ENCODE results near the gene CENPP.

CENPP gene

GRCh38 chr9:92639791-92640271, 314.1 kb downstream of the CENPP start:
- DNase-seq (ENCODE audit: low read depth) = no peak

- DNase-seq (ENCODE audit: low read depth) = no peak
Measured at GRCh38 chr9:92640398-92641091, 314.8 kb downstream of the CENPP start.

- DNase-seq (ENCODE audit: low read depth) = no peak
Measured at GRCh38 chr9:92641092-92641809, 315.5 kb downstream of the CENPP start.

- no peak for DNase-seq (ENCODE audit: low read depth)
Measured at GRCh38 chr9:92642041-92642451, 316.3 kb downstream of the CENPP start.

- no peak for DNase-seq (ENCODE audit: low read depth)
Measured at GRCh38 chr9:92642564-92642963, 316.8 kb downstream of the CENPP start.

GRCh38 chr9:92644278-92644677, 318.5 kb downstream of the CENPP start:
- DNase-seq (ENCODE audit: low read depth) = no peak

- no peak for DNase-seq (ENCODE audit: low read depth)
Measured at GRCh38 chr9:92645041-92645440, 319.3 kb downstream of the CENPP start.

- no peak for DNase-seq (ENCODE audit: low read depth)
Measured at GRCh38 chr9:92647671-92648473, 322.1 kb downstream of the CENPP start.

GRCh38 chr9:92648474-92648971, 322.8 kb downstream of the CENPP start:
- no peak for DNase-seq (ENCODE audit: low read depth)

- no peak for DNase-seq (ENCODE audit: low read depth)
Measured at GRCh38 chr9:92649007-92649406, 323.3 kb downstream of the CENPP start.

GRCh38 chr9:92650296-92650695, 324.5 kb downstream of the CENPP start:
- DNase-seq (ENCODE audit: low read depth) = no peak

- DNase-seq (ENCODE audit: low read depth) = no peak
Measured at GRCh38 chr9:92650839-92651621, 325.3 kb downstream of the CENPP start.

- no peak for DNase-seq (ENCODE audit: low read depth)
Measured at GRCh38 chr9:92652461-92652860, 326.7 kb downstream of the CENPP start.

GRCh38 chr9:92654481-92655301, 328.9 kb downstream of the CENPP start:
- no peak for DNase-seq (ENCODE audit: low read depth)

- no peak for DNase-seq (ENCODE audit: low read depth)
Measured at GRCh38 chr9:92655366-92655765, 329.6 kb downstream of the CENPP start.

GRCh38 chr9:92655896-92656536, 330.3 kb downstream of the CENPP start:
- DNase-seq (ENCODE audit: low read depth) = no peak

GRCh38 chr9:92656537-92656925, 330.8 kb downstream of the CENPP start:
- DNase-seq (ENCODE audit: low read depth) = no peak

- no peak for DNase-seq (ENCODE audit: low read depth)
Measured at GRCh38 chr9:92657296-92658094, 331.7 kb downstream of the CENPP start.

GRCh38 chr9:92658176-92658575, 332.4 kb downstream of the CENPP start:
- no peak for DNase-seq (ENCODE audit: low read depth)

Measured in stimulated activated CD8-positive, alpha-beta memory T cell treated with anti-CD3 and anti-CD28 coated beads, Interleukin-15, amount 100 ng/mL, for 1 hour (primary cell).